Measurements from ENCODE around the gene DENND5B.

GRCh38 chr12:31620311-31620710 lies 29.4 kb upstream of the DENND5B start:
- TF ChIP-seq CTCF (IDR thresholded peaks at IDR 0.05) (no peak), POLR2A (IDR thresholded peaks at IDR 0.05) (no peak)

Measured in right lobe of liver (tissue), 4 donors.